ENCODE results near the gene KRTAP10-12.

DNA sequence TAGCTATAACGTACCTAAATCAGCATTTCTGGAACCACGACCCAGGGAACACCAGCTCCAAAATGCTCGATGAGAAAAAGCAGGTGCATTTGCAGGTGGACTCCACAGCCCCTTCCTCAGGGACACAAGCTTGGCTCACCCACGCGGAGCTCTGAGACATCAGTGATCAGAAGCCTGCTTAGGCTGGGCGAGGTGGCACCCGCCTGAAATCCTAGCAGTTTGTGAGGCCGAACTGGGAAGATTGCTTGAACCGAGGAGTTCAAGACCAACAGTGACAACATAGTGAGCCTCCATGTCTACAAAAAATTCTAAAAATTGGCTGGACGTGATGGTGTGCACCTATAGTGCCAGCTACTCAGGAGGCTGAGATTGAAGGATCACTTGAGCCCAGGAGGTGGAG lies 16.9 kb downstream of the KRTAP10-12 start:
- no peak for TF ChIP-seq TCF12 (IDR thresholded peaks at IDR 0.05)
- TF ChIP-seq REST (IDR thresholded peaks at IDR 0.05; ENCODE audit: low read depth, low read length), result no peak
- TF ChIP-seq, protein P1, sequence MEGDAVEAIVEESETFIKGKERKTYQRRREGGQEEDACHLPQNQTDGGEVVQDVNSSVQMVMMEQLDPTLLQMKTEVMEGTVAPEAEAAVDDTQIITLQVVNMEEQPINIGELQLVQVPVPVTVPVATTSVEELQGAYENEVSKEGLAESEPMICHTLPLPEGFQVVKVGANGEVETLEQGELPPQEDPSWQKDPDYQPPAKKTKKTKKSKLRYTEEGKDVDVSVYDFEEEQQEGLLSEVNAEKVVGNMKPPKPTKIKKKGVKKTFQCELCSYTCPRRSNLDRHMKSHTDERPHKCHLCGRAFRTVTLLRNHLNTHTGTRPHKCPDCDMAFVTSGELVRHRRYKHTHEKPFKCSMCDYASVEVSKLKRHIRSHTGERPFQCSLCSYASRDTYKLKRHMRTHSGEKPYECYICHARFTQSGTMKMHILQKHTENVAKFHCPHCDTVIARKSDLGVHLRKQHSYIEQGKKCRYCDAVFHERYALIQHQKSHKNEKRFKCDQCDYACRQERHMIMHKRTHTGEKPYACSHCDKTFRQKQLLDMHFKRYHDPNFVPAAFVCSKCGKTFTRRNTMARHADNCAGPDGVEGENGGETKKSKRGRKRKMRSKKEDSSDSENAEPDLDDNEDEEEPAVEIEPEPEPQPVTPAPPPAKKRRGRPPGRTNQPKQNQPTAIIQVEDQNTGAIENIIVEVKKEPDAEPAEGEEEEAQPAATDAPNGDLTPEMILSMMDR (IDR thresholded peaks at IDR 0.05), result no peak
- TF ChIP-seq CHD2 (IDR thresholded peaks at IDR 0.05; ENCODE audit: low read length, partially characterized antibody), result no peak
- TF ChIP-seq MAX (IDR thresholded peaks at IDR 0.05; ENCODE audit: low read depth), result no peak
- no peak for TF ChIP-seq NFIC (IDR thresholded peaks at IDR 0.05; ENCODE audit: borderline replicate concordance)
- no peak for TF ChIP-seq EZH2phosphoT487 (IDR thresholded peaks at IDR 0.05; ENCODE audit: borderline replicate concordance, low read depth)

All from SK-N-SH (cell line).